Kidney capillary endothelial cell (primary cell): ENCODE results near the gene FRMPD4.

Experiments
- DNase-seq: peaks from one replicate; pipeline ENCODE4 v3.0.0-alpha.2; 2018; ENCODE audit warnings: low spot score

FRMPD4 gene

DNA sequence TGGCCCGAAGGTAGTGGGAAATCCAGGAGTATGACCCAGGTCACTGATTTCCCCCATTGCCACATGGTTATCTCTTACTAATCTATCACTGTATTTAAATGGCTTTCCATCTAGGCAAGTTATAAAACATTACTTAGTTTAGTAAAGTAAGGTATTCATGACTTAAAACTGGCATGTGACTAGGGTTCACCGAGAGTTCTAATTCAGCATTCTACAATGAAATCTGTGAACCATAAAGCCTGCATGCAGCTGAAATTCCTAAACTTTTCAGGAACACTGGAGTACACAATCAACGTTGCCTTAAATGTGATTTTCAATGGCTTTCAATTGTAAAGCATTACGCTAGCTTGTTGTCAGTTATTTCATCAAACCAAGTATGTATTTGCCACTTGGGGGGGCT, 630.2 kb downstream of the FRMPD4 start:
- DNase-seq: no peak

DNA sequence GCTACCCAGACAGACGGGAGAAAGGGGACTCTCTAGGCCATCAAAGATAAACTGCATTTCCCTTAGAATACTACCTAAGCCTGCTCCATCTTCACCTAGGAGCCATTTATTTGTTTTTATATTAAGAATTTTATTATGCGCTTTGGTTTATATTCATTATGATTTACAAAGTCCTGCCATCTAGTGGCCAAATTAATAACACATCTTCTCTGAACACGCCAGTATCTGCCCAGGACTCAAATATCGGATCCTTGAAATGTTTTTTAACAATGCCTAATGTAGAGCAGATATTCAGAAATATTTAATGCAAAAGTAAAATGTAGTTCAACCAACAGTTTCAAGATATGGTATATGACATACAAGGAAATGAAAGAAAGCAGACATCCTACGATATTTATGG, 632.2 kb downstream of the FRMPD4 start:
- peak; percentile 35 for DNase-seq

DNA sequence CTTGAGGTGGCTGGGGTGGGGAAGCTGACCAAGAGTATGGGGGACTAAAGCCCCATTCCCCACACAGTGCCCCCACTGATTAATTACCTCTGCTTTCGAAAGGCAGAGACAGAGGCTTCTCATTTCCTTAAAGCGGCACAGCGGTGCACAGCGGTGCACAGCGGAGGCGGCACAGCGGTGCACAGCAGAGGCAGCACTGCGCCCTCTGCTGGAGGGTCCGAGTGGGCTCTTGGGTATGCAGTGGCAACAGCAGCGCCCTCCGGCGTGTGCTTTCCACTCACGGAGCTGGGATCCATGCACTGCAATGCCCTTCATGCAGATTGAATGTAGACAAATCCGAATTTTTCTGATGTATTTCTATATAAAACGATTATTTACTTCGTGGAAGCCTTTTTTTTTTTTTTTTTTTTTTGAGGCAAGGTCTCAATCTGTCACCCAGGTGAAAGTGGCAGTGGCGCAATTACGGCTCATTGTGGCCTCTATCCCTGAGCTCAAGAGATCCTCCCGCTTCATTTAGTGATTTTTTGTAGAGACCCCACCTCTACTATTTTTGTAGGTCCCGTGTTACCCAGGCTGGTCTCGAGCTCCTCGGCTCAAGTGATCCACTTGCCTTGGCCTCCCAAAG, 633.3 kb downstream of the FRMPD4 start:
- DNase-seq: peak; percentile 42
